Upper lobe of left lung (tissue), 4 donors: ENCODE measurements around the gene MAPKBP1.

Experiments
- CTCF ChIP-seq, 6 experiments: fragments of 450-650 bp in 4 of 6; fragments of 200-600 bp in 2 of 6; sonication (generic) in 2 of 6; IDR thresholded peaks; one replicate each; pipeline ENCODE4 v1.5.1; 2016 to 2019; ENCODE audit warnings: antibody characterized with exemption in 6 of 6
- EP300 ChIP-seq, 4 donors: sonication (generic); formaldehyde crosslinking; IDR thresholded peaks; one replicate each; pipeline ENCODE4 v1.5.1; 2017; ENCODE audit warnings: antibody characterized with exemption in 4 of 4, control low read depth in 2 of 4
- POLR2A ChIP-seq, 4 donors: fragments of 450-650 bp; IDR thresholded peaks; one replicate each; pipeline ENCODE4 v1.5.1; 2016 to 2017; ENCODE audit warnings: antibody characterized with exemption in 4 of 4, mild to moderate bottlenecking in 2 of 4
- POLR2AphosphoS5 ChIP-seq, 2 donors: sonication (generic); formaldehyde crosslinking; IDR thresholded peaks; one replicate each; pipeline ENCODE4 v1.5.1; 2017; ENCODE audit warnings: antibody characterized with exemption in 2 of 2

DNA sequence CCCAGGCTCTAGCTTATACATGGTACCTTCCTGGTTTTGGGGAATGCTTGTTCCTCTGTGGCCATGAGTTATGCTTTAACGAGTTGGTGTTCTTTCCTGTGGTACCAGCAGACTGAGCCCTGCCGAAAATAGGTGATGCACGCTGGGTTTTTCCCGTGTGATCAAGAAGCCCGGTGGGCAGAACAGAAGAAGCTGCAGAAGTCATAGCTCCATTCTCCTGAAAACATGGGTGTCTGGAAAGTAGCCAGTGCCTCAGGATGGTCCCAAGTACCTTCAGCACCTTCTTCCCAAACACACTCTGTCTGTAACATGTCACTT, 25.2 kb downstream of the MAPKBP1 start:
- no peak for TF ChIP-seq POLR2AphosphoS5 (IDR thresholded peaks at IDR 0.05)
- no peak for TF ChIP-seq CTCF (IDR thresholded peaks at IDR 0.05)
- no peak for TF ChIP-seq POLR2A (IDR thresholded peaks at IDR 0.05)
- no peak for TF ChIP-seq EP300 (IDR thresholded peaks at IDR 0.05)
